GOT3 (cell line): ENCODE data around the gene CEP89.
"Not testable (repeated sequence)": the region's sequence is repeated elsewhere in the genome, so short reads cannot be mapped to it uniquely, and the experiment has no call there.

Experiments
- DNase-seq: peaks from one replicate; lab custom pipeline; 2025; ENCODE audit warnings: mixed read lengths; lab: John Stamatoyannopoulos, UW

The CEP89 gene

DNA sequence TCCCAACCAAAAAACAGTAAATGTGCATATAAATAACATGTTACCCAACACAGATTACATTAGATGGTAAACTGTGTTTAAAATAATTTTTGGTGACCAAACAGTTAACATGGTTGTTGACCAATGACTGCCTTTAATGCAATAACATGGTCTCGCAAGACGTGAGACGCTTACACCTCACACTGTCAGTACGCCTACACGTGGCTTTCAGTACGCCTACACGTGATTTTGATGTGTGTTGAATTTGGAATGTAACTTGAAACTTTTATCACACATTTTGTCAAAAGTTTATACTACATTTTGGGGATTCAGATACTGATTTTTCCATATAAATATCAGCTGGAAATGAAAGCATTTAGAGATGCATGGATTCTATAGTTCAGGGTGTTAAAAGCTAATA, 134.2 kb downstream of the CEP89 start:
- DNase-seq, result no peak

DNA sequence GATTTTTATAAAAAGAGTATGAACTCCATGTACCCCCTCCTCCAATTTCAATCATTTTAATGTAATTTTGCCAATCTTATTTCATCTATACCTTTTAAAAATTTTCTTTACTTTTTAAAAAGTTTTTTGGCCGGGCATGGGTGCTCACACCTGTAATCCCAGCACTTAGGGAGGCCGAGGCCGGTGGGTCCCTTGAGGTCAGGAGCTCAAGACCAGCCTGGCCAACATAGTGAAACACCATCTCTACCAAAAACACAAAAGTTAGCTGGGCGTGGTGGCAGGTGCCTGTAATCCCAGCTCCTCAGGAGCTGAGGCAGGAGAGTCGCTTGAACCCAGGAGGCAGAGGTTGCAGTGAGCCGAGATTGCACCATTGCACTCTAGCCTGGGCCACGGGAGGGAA, 138.4 kb downstream of the CEP89 start:
- not testable (repeated sequence) for DNase-seq

DNA sequence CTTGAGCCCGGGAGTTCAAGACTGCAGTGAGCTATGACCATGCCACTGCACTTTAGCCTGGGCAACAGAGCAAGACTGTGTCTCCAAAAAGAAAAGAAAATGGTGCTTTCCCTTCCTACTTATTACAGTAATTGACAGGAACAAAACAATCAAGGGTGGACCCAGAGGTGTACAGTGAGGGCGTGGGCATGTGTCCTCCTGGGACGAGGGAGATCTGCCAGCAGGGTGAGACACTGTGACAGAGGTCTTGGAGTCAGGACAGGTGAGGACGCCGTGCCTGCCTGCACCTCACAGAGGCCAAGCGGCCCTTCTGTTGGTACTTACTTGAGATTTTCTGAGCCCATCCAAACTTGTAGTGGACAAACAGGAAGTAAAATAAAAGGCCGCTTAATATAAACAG, 138.9 kb downstream of the CEP89 start:
- DNase-seq, result not testable (repeated sequence)

- not testable (repeated sequence) for DNase-seq
Observed at GRCh38 chr19:32832094-32832493, 139.7 kb downstream of the CEP89 start.

DNA sequence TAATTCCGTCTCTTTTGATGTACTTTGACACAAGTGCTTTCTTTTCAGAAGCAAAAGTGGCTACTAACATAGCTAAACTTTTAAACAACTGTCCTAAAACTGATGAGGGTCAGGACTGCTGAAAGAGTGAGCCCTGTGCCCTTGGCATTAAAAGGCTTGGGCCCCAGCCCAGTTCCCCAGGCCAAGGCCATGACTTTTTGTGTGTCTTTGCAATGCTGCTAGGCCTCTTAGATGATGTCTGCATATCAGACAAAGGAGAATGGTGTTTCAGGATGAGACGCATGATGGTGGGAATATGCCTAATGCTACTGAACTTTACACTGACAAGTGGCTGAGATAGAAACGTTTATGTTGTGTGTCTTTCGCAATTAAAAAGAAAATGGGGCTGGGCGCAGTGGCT, 140.1 kb downstream of the CEP89 start:
- DNase-seq, result no peak

DNA sequence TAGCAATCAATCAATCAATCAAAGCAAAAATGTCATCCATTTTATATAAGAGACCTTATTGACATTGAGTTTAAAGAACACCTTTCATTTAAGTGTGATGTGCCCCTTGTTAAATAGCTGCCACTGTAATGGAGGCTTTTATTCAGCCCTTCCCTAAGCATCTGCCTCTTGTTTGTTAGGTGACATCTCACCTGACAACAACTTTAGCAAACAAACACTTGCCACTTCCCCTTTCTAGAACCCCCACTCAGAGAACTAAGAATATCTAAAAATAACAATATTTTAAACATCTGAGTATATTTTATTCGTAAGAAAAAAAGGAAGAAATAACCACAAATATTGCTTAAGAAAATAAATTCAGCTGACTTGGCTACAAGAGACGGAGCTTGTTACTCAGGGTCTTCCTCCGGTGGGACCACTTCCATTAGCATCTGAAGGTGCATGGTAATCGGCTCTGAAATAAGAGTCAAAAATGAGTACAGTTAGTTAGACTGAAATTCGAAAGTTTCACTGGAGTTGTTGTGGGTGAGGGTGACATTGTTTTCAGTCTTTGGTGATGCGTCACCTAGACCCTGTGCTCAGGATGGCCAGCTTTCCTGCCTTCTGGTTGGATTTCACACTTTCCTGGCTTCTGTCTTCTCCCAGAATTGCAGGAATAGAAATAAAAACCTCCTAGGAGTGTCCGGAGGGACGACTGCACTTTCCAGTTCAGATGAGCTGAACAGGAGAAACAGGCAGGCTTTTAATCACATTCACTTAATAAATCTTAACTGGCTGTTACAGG, 141.3 kb downstream of the CEP89 start:
- peak; percentile 11 for DNase-seq

DNA sequence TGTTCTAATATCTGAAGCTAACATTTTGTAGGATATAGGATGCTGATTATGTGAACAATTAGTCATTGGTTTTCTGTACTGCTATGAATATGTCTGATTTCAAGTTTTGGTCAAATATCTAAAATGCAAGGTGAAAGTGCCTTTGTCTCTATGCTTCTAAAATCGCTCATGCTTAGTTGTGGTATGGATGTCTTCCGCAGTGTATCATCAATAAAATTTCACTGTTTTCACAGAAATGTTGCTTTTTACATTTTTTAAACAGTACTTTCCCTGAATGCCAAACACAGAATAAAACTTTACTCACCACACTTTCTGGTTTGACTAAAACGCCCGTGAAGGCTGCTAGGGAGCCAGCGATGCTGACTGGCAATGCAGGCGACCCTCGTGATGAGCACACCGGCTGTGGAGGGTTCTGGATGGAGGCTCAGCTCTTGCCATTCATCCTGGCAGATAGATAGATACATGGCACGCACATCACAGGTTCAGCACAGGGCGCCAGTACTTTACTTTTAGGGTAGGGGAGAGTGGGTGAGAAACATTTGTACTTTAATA, 142.3 kb downstream of the CEP89 start:
- no peak for DNase-seq

DNA sequence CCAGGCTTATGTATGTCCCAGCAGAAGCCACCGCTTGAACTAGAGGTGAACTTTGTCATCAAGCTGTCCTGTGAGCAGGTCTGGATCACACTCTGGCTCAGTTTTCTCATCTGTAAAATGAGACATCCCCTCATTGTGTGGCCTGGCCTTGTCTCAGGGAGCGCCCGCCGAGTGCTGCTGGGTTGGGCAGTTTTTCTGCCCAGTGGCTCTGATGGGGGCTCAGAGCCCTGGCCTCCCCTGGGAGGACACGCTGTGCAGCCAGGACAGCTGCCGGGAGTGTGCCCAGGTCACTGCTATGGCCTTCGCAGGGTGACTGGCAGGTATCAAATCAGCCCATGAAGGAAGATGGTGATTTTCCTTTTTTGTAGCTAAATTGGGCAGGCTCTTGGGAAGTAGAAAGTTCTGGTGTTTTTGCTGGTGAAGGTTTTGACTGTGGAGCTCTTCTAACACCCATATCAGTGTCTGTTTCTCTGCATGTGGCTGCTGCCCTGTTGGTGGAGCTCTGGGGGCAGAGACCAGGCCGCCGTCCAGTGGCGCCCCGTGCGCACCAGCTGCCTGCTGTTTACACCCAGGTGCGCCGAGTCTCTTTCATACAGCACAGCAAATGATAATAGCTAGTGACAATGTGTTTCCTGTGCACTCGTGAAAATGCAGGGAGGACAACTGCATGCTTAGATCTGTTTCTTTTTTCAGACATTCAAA, 143.0 kb downstream of the CEP89 start:
- no peak for DNase-seq

GRCh38 chr19:32828139-32828538, 143.6 kb downstream of the CEP89 start:
- no peak for DNase-seq
